Heart right ventricle (tissue), 16 donors: Measurements from ENCODE around the gene PDE4DIP. TPM values are rescaled to one million over a fixed set of nuclear protein-coding genes. Genes with fewer than 3 reads are reported as not detected.
"Not testable (repeated sequence)": the region's sequence is repeated elsewhere in the genome, so short reads cannot be mapped to it uniquely, and the experiment has no call there.

Experiments used
- ATAC-seq, 8 donors: fragments of 200-7000 bp; cut with Tn5 transposase; one replicate each; pipeline ENCODE4 v1.9.1; 2020; ENCODE audit warnings: mild to moderate bottlenecking in 8 of 8, moderate library complexity in 8 of 8, moderate number of reproducible peaks in 1 of 8
- DNase-seq, 2 donors: peaks; one replicate each; pipeline ENCODE4 v3.0.0-alpha.2; 2020
- H3K27ac ChIP-seq, 10 donors: fragments of 200-600 bp; sonication (generic) in 2 of 10; one replicate each; pipeline versions ENCODE4 v1.5.0 to v1.8.0; 2020 to 2022; ENCODE audit warnings: mild to moderate bottlenecking in 3 of 10
- H3K27me3 ChIP-seq, 7 donors: fragments of 200-600 bp; one replicate each; pipeline ENCODE4 v1.8.0; 2021 to 2022; ENCODE audit warnings: mild to moderate bottlenecking in 2 of 7
- H3K36me3 ChIP-seq, 9 donors: fragments of 200-600 bp; sonication (generic) in 1 of 9; one replicate each; pipeline versions ENCODE4 v1.5.0 to v1.8.0; 2020 to 2022; ENCODE audit warnings: mild to moderate bottlenecking in 2 of 9
- H3K4me1 ChIP-seq, 9 donors: fragments of 200-600 bp; sonication (generic) in 1 of 9; one replicate each; pipeline versions ENCODE4 v1.5.0 to v1.8.0; 2020 to 2022; ENCODE audit warnings: mild to moderate bottlenecking in 4 of 9
- H3K4me3 ChIP-seq, 10 donors: fragments of 200-600 bp; sonication (generic) in 2 of 10; one replicate each; pipeline versions ENCODE4 v1.5.0 to v1.8.0; 2020 to 2022; ENCODE audit warnings: mild to moderate bottlenecking in 7 of 10, moderate library complexity in 2 of 10
- H3K9me3 ChIP-seq, 11 donors: fragments of 200-600 bp in 10 of 11; sonication (generic) in 2 of 11; one replicate each; pipeline versions ENCODE4 v1.5.0 to v1.8.0; 2013 to 2022; ENCODE audit warnings: mild to moderate bottlenecking in 2 of 11, control low read depth in 1 of 11, moderate library complexity in 1 of 11
- CTCF ChIP-seq, 9 donors: fragments of 200-600 bp; sonication (generic) in 2 of 9; IDR thresholded peaks; one replicate each; pipeline versions ENCODE4 v1.5.0 to v1.8.0; 2021 to 2022; ENCODE audit warnings: antibody characterized with exemption in 9 of 9, mild to moderate bottlenecking in 5 of 9, moderate library complexity in 1 of 9
- WGBS, 2 donors: extraction: QIAGEN DNeasy Blood & Tissue Kit; methylation state at CpG; one replicate each; pipeline ENCODE4 v1.1.7; 2013; ENCODE audit warnings: inconsistent platforms in 1 of 2; 5-methylcytosine and 5-hydroxymethylcytosine counted together
- intact Hi-C, 10 donors: fragments of 100-400 bp; cut with DNase I; formaldehyde crosslinking; loops; one replicate each; pipeline versions ENCODE4 v1.11.1 to v1.14.2; 2022
- polyA plus RNA-seq, 2 donors: library from polyadenylated mRNA; stranded (reverse); fragments of 200-250 nt; gene quantifications; one replicate each; pipeline ENCODE4 v1.2.3, GENCODE V29; 2013
- total RNA-seq, 10 donors: library from RNA; stranded (reverse); fragmentation: NEBNext Ultra II Directional in 3 of 10; extraction: Animal tissue kit (Norgen Biotek cat#: 25700) in 3 of 10; gene quantifications; one replicate each; pipeline versions ENCODE4 v1.2.1 to v1.2.4, GENCODE V29; 2021 to 2023
- donor health status: Arrhythmogenic right ventricular cardiomyopathy.
- donor health status: ischemic (EF 13 %, LVEDD 7.1; RV severe dilation, severe dysfunction).
- donor health status: healthy with polysubstance abuse.
- donor health status: DM: no; HTN: yes; CAD: no.
- donor health status: DM: no; HTN: no; CAD: no.
- donor health status: ischemic (EF 25% LVEDD 6.9; RV normal size, moderate dysfunction).
- donor health status: ischemic (EF 25% LVEDD 5.7; RV mildly dilated, moderate dysfunction).
- donor health status: healthy.
- donor health status: DM: yes; HTN: yes; CAD: no.
- donor health status: Ischemic cardiomyopathy.
- donor health status: ischemic (EF 35%, LVEDD 5.7; RV mildly dilated, moderate dysfunction).
- donor health status: nonischemic (EF 11% LVEDD 7.7; RV severe dilation, severe dysfunction).
- donor health status: DM: yes; HTN: yes; CAD: no.
- donor health status: PGD.
- donor health status: ischemic (EF 29% LVEDD 5.4; RV normal size, mild dysfunction).
- donor health status: nonischemic (EF 23%, LVEDD 6.1; RV moderate dilation, normal function).

PDE4DIP gene
- total and polyA plus RNA-seq, 12 donors: 479 to 2,957 (median 2,581) TPM

GRCh38 chr1:148927645-148928044, 83.4 kb downstream of the PDE4DIP start:
- ATAC-seq, intact Hi-C loops, H3K4me3 ChIP-seq, H3K9me3 ChIP-seq, H3K4me1 ChIP-seq, H3K27ac ChIP-seq, H3K36me3 ChIP-seq, DNase-seq, H3K27me3 ChIP-seq: not testable (repeated sequence)
- WGBS, 2 donors: no CpG with 5 or more reads among the region's 1 CpG

- intact Hi-C loops, ATAC-seq, H3K9me3 ChIP-seq, H3K27ac ChIP-seq, DNase-seq, H3K4me1 ChIP-seq, H3K36me3 ChIP-seq, H3K27me3 ChIP-seq, H3K4me3 ChIP-seq: not testable (repeated sequence)
These were observed 85.0 kb downstream of the PDE4DIP start for GRCh38 chr1:148929253-148929652.

GRCh38 chr1:148935381-148936002, 91.3 kb downstream of the PDE4DIP start:
- H3K9me3 ChIP-seq, intact Hi-C loops, H3K36me3 ChIP-seq, H3K27ac ChIP-seq, DNase-seq, ATAC-seq, H3K4me1 ChIP-seq, H3K4me3 ChIP-seq, H3K27me3 ChIP-seq: not testable (repeated sequence)
- WGBS, 2 donors: no CpG with 5 or more reads among the region's 3 CpGs

GRCh38 chr1:148942906-148943305, 98.7 kb downstream of the PDE4DIP start:
- no CpG with 5 or more reads among the region's 3 CpGs for WGBS, 2 donors
- not testable (repeated sequence) for H3K9me3 ChIP-seq

GRCh38 chr1:148945130-148945529, 100.9 kb downstream of the PDE4DIP start:
- H3K27ac ChIP-seq, H3K36me3 ChIP-seq, H3K4me3 ChIP-seq, H3K4me1 ChIP-seq, DNase-seq, ATAC-seq, intact Hi-C loops, H3K9me3 ChIP-seq, H3K27me3 ChIP-seq: not testable (repeated sequence)
- WGBS, 2 donors: no CpG with 5 or more reads among the region's 1 CpG

More at GRCh38 chr1:148942906-148943305, 98.7 kb downstream of the PDE4DIP start:
- H3K27me3 ChIP-seq, H3K36me3 ChIP-seq, ATAC-seq, DNase-seq, H3K4me1 ChIP-seq, intact Hi-C loops, H3K4me3 ChIP-seq, H3K27ac ChIP-seq: not testable (repeated sequence)

GRCh38 chr1:148948768-148949167, 104.5 kb downstream of the PDE4DIP start:
- H3K27ac ChIP-seq, intact Hi-C loops: not testable (repeated sequence)

GRCh38 chr1:148951336-148952227, 107.4 kb downstream of the PDE4DIP start:
- H3K27me3 ChIP-seq, H3K36me3 ChIP-seq, H3K9me3 ChIP-seq, intact Hi-C loops: not testable (repeated sequence)
- peak in 1 of 9 donors; percentile 8 for TF ChIP-seq CTCF (IDR thresholded peaks at IDR 0.05)
- Histone ChIP-seq H3K4me1 (peaks cover 0 to 24% (median 5%) of the 10 kb centered on the region in 9 donors), H3K27ac (peak overlapping the region in 9 of 10 donors; percentile 39 to 77 (median 60)), H3K4me3 (peak overlapping the region in 9 of 10 donors; percentile 33 to 63 (median 60))
- WGBS, 2 donors: 5 to 9% methylated on average over 23 to 28 of the region's 44 CpGs
- DNase-seq: peak; percentile 62 to 64
- peak; percentile 81 to 90 (median 87) for ATAC-seq

More at GRCh38 chr1:148948768-148949167, 104.5 kb downstream of the PDE4DIP start:
- DNase-seq, H3K9me3 ChIP-seq, H3K36me3 ChIP-seq, ATAC-seq, H3K27me3 ChIP-seq, H3K4me3 ChIP-seq: not testable (repeated sequence)
- peaks cover 0 to 13% (median 1%) of the 10 kb centered on the region in 9 donors for H3K4me1 ChIP-seq
- WGBS, 2 donors: 62 to 64% methylated on average over 4 of the region's 4 CpGs

GRCh38 chr1:148952253-148952937, 108.2 kb downstream of the PDE4DIP start:
- H3K36me3 ChIP-seq, H3K27me3 ChIP-seq, H3K9me3 ChIP-seq, intact Hi-C loops: not testable (repeated sequence)
- peak; percentile 93 to 98 (median 96) for ATAC-seq
- Histone ChIP-seq H3K4me3 (peak overlapping the region in 9 of 10 donors; percentile 33 to 63 (median 60)), H3K4me1 (peaks cover 0 to 24% (median 5%) of the 10 kb centered on the region in 9 donors), H3K27ac (peak overlapping the region in 8 of 10 donors; percentile 56 to 77 (median 60))
- WGBS, 2 donors: 0% methylated on average over 20 to 32 of the region's 66 CpGs
- DNase-seq: peak; percentile 82 to 84

GRCh38 chr1:148952938-148953616, 108.8 kb downstream of the PDE4DIP start:
- H3K27me3 ChIP-seq, H3K36me3 ChIP-seq, intact Hi-C loops, H3K9me3 ChIP-seq: not testable (repeated sequence)
- H3K4me1 ChIP-seq: peaks cover 0 to 24% (median 5%) of the 10 kb centered on the region in 9 donors
- ATAC-seq (peak in 2 of 8 donors; percentile 1 to 16), DNase-seq (peak; percentile 4 to 12)
- peak overlapping the region in 3 of 10 donors; percentile 32 to 61 (median 40) for H3K27ac ChIP-seq
- peak overlapping the region; percentile 3 to 63 (median 58) for H3K4me3 ChIP-seq
- 16 to 17% methylated on average over 24 of the region's 28 CpGs for WGBS, 2 donors
